Neural progenitor cell (in vitro differentiated cells): ENCODE data around the gene AGPS. TPM values are rescaled to one million over a fixed set of nuclear protein-coding genes. Genes with fewer than 3 reads are reported as not detected.

Experiments used
- DNase-seq: peaks from one replicate; pipeline ENCODE4 v3.0.0-alpha.2; 2016; ENCODE audit warnings: low spot score
- H2AFZ ChIP-seq: fragments of 200-600 bp; sonication (generic); replicated peaks from 2 replicates; pipeline ENCODE4 v1.6.1; 2016; ENCODE audit warnings: antibody characterized with exemption
- H3F3A ChIP-seq: fragments of 200-600 bp; sonication (generic); 2 replicates; pipeline ENCODE4 v1.6.1; 2016; ENCODE audit warnings: antibody characterized with exemption, low read depth
- H3K27ac ChIP-seq: fragments of 200-600 bp; sonication (generic); 2 replicates; pipeline ENCODE4 v1.5.1; 2016; ENCODE audit warnings: mild to moderate bottlenecking
- H3K27me3 ChIP-seq: fragments of 200-600 bp; sonication (generic); 2 replicates; pipeline ENCODE4 v1.6.1; 2016; ENCODE audit warnings: mild to moderate bottlenecking, moderate library complexity
- H3K36me3 ChIP-seq: fragments of 200-600 bp; sonication (generic); 2 replicates; pipeline ENCODE4 v1.5.1; 2016
- H3K4me1 ChIP-seq: fragments of 200-600 bp; sonication (generic); 2 replicates; pipeline ENCODE4 v1.6.1; 2016; ENCODE audit warnings: mixed run types
- H3K4me2 ChIP-seq: fragments of 200-600 bp; sonication (generic); 2 replicates; pipeline ENCODE4 v1.6.1; 2016
- H3K4me3 ChIP-seq: fragments of 200-600 bp; sonication (generic); 2 replicates; pipeline ENCODE4 v1.5.1; 2016
- H3K79me2 ChIP-seq: fragments of 200-600 bp; sonication (generic); 2 replicates; pipeline ENCODE4 v1.6.1; 2016; ENCODE audit warnings: low read depth
- H3K9ac ChIP-seq: fragments of 200-600 bp; sonication (generic); 2 replicates; pipeline ENCODE4 v1.6.1; 2016
- H3K9me3 ChIP-seq: fragments of 200-600 bp; sonication (generic); 2 replicates; pipeline ENCODE4 v1.5.1; 2016; ENCODE audit warnings: low read depth
- H4K20me1 ChIP-seq: fragments of 200-600 bp; sonication (generic); 2 replicates; pipeline ENCODE4 v1.6.1; 2016; ENCODE audit warnings: low read depth
- H3K27ac Mint-ChIP-seq: 3 replicates; pipeline ENCODE4 v1.8.0; 2021; ENCODE audit warnings: mixed read lengths
- H3K27me3 Mint-ChIP-seq: 2 replicates; pipeline ENCODE4 v1.8.0; 2022; ENCODE audit warnings: low read depth, mild to moderate bottlenecking, inconsistent platforms, moderate library complexity, mixed read lengths; ENCODE audit not compliant: insufficient read depth
- H3K36me3 Mint-ChIP-seq: 3 replicates; pipeline ENCODE4 v1.8.0; 2021; ENCODE audit warnings: mixed read lengths
- H3K4me1 Mint-ChIP-seq: 3 replicates; pipeline ENCODE4 v1.8.0; 2021; ENCODE audit warnings: mixed read lengths
- H3K4me3 Mint-ChIP-seq: 3 replicates; pipeline ENCODE4 v1.8.0; 2021; ENCODE audit warnings: mild to moderate bottlenecking, moderate library complexity, mixed read lengths
- H3K9me3 Mint-ChIP-seq: 3 replicates; pipeline ENCODE4 v1.8.0; 2020; ENCODE audit warnings: mixed read lengths
- CTCF ChIP-seq: fragments of 200-600 bp; sonication (generic); IDR thresholded peaks from 2 replicates; pipeline ENCODE4 v1.5.1; 2017; ENCODE audit warnings: antibody characterized with exemption, mild to moderate bottlenecking
- EZH2 ChIP-seq: fragments of 200-600 bp; sonication (generic); IDR thresholded peaks from 2 replicates; pipeline ENCODE4 v1.6.1; 2017; ENCODE audit warnings: antibody characterized with exemption, mild to moderate bottlenecking, moderate library complexity
- EZH2phosphoT487 ChIP-seq: fragments of 200-600 bp; sonication (generic); IDR thresholded peaks from 2 replicates; pipeline ENCODE4 v1.6.1; 2017; ENCODE audit warnings: antibody characterized with exemption
- total RNA-seq: library from RNA; depleted of rRNA; stranded (reverse); fragments of >200 nt; gene quantifications from 2 replicates; pipeline ENCODE4 v1.2.3, GENCODE V29; 2015; ENCODE audit warnings: low replicate concordance

Gene AGPS
- total RNA-seq, 1 donor from 2014 or later: 63.5 TPM

GRCh38 chr2:177433402-177433801, 40.8 kb downstream of the AGPS start:
- TF ChIP-seq EZH2: no peak
- TF ChIP-seq EZH2phosphoT487: no peak
- no peak for TF ChIP-seq CTCF
- Histone ChIP-seq H4K20me1 (no peaks in the 10 kb centered on the region), H3K9me3 (no peaks in the 10 kb centered on the region), H3K4me1 (no peaks in the 10 kb centered on the region), H2AFZ (no peak overlapping the region), H3K36me3 (peaks cover 8% of the 10 kb centered on the region), H3K4me2 (no peak overlapping the region), H3K4me3 (no peak overlapping the region), H3F3A (no peaks in the 10 kb centered on the region), H3K27ac (no peak overlapping the region), H3K9ac (no peak overlapping the region), H3K27me3 (no peaks in the 10 kb centered on the region), H3K79me2 (peaks cover 61% of the 10 kb centered on the region)
- no peak overlapping the region for H3K4me3 Mint-ChIP-seq
- H3K36me3 Mint-ChIP-seq: peaks cover 36% of the 10 kb centered on the region
- DNase-seq: no peak
- no peak overlapping the region for H3K27ac Mint-ChIP-seq
- H3K4me1 Mint-ChIP-seq: no peaks in the 10 kb centered on the region
- peaks cover 39% of the 10 kb centered on the region for H3K9me3 Mint-ChIP-seq
- H3K27me3 Mint-ChIP-seq: no peaks in the 10 kb centered on the region

DNA sequence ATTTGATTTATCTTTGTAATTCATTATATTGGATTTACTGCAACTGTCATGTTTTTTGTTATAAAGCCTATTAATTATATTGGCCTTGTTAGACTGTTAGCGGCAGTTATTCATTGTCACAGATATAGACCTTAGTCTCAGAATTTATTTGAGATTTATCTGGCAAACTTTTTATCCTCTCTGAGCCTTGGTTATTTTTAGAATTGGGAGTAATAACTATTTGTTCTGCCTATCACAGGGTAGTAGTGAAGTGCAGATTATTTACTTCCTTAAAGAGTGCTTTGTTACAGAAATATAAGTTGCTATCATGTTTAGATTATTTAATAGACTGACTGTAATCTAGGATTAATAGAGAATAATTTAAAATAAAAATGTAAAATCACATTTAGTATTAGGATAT, 41.9 kb downstream of the AGPS start:
- no peak overlapping the region for H3K4me3 ChIP-seq
- no peaks in the 10 kb centered on the region for H3K4me1 ChIP-seq
- peaks cover 28% of the 10 kb centered on the region for H3K9me3 Mint-ChIP-seq
- no peaks in the 10 kb centered on the region for H4K20me1 ChIP-seq
- no peak overlapping the region for H3K4me3 Mint-ChIP-seq
- H3K4me1 Mint-ChIP-seq: no peaks in the 10 kb centered on the region
- H3K27me3 ChIP-seq: no peaks in the 10 kb centered on the region
- H2AFZ ChIP-seq: no peak overlapping the region
- H3F3A ChIP-seq: no peaks in the 10 kb centered on the region
- peaks cover 8% of the 10 kb centered on the region for H3K36me3 ChIP-seq
- no peaks in the 10 kb centered on the region for H3K9me3 ChIP-seq
- H3K4me2 ChIP-seq: no peak overlapping the region
- TF ChIP-seq EZH2 (no peak), EZH2phosphoT487 (no peak), CTCF (no peak)
- no peak for DNase-seq
- H3K27ac ChIP-seq: no peak overlapping the region
- H3K27ac Mint-ChIP-seq: no peak overlapping the region
- H3K36me3 Mint-ChIP-seq: peaks cover 31% of the 10 kb centered on the region
- peaks cover 50% of the 10 kb centered on the region for H3K79me2 ChIP-seq
- H3K27me3 Mint-ChIP-seq: no peaks in the 10 kb centered on the region
- H3K9ac ChIP-seq: no peak overlapping the region

GRCh38 chr2:177445200-177445599, 52.6 kb downstream of the AGPS start:
- H3K27ac Mint-ChIP-seq: no peak overlapping the region
- H3K9me3 ChIP-seq: no peaks in the 10 kb centered on the region
- H3K4me1 Mint-ChIP-seq: no peaks in the 10 kb centered on the region

More at GRCh38 chr2:177445200-177445599, 52.6 kb downstream of the AGPS start:
- Histone ChIP-seq H3K4me3 (no peak overlapping the region), H3K4me2 (no peak overlapping the region), H3K4me1 (no peaks in the 10 kb centered on the region), H3K27ac (no peak overlapping the region), H3K9ac (no peak overlapping the region), H4K20me1 (no peaks in the 10 kb centered on the region), H2AFZ (no peak overlapping the region), H3K36me3 (peaks cover 23% of the 10 kb centered on the region), H3F3A (no peaks in the 10 kb centered on the region), H3K79me2 (no peaks in the 10 kb centered on the region), H3K27me3 (no peaks in the 10 kb centered on the region)
- DNase-seq: no peak
- Mint-ChIP-seq H3K27me3 (no peaks in the 10 kb centered on the region), H3K36me3 (peaks cover 15% of the 10 kb centered on the region), H3K9me3 (peaks cover 6% of the 10 kb centered on the region), H3K4me3 (no peak overlapping the region)
- TF ChIP-seq EZH2: no peak
- TF ChIP-seq CTCF: no peak
- TF ChIP-seq EZH2phosphoT487: no peak
